RWPE1 (cell line): ENCODE measurements around the gene MIPEP.

Source experiments
- CTCF ChIA-PET: fragments of 350-600 bp; sonication (Branson Sonifier 250); formaldehyde crosslinking; extraction: SDS; loops from one replicate; lab custom pipeline; 2021; lab: Yijun Ruan, JAX
- POLR2A ChIA-PET: fragments of 400-600 bp; formaldehyde crosslinking; extraction: SDS; loops from one replicate; lab custom pipeline; 2020; ENCODE audit warnings: antibody characterized with exemption; ENCODE audit not compliant: low non-redundant PET; lab: Yijun Ruan, JAX
- DNase-seq: peaks from one replicate; pipeline ENCODE4 v3.0.0; 2012; ENCODE audit warnings: low spot score
- H3K27ac ChIP-seq: fragments of 450-650 bp; 2 replicates; pipeline ENCODE4 v1.5.1; 2017
- CTCF ChIP-seq: fragments of 450-650 bp; conservative IDR thresholded peaks from 2 replicates; pipeline ENCODE4 v1.5.1; 2017; ENCODE audit warnings: low read depth, mild to moderate bottlenecking

MIPEP gene

GRCh38 chr13:23871616-23872220 lies 17.5 kb downstream of the MIPEP start:
- ChIA-PET POLR2A (no interaction called here), CTCF (no interaction called here)
- DNase-seq = peak; percentile 52
- H3K27ac ChIP-seq = no peak overlapping the region
- TF ChIP-seq CTCF = peak; percentile 64

GRCh38 chr13:23870356-23871140 lies 18.7 kb downstream of the MIPEP start:
- TF ChIP-seq CTCF = no peak
- peak overlapping the region; percentile 35 for H3K27ac ChIP-seq
- no peak for DNase-seq
- ChIA-PET POLR2A (no interaction called here), CTCF (interaction anchor here (0.6 to 0.7 kb wide), 3 partner anchors 15 to 355 kb away, joined by 3 to 4 read pairs (median 3); no protein-coding TSS in a partner anchor)

GRCh38 chr13:23868521-23868920 lies 20.7 kb downstream of the MIPEP start:
- peak overlapping the region; percentile 64 for H3K27ac ChIP-seq
- no peak for TF ChIP-seq CTCF
- ChIA-PET POLR2A (interaction anchor here (1.0 kb wide), 1 partner anchor 20 kb away, joined by 3 read pairs; no protein-coding TSS in a partner anchor), CTCF (no interaction called here)
- DNase-seq = peak; percentile 59

- no peak for TF ChIP-seq CTCF
- CTCF ChIA-PET = interaction anchor here (0.6 kb wide), 1 partner anchor 22 kb away, joined by 3 read pairs; no protein-coding TSS in a partner anchor
- POLR2A ChIA-PET = no interaction called here
- no peak overlapping the region for H3K27ac ChIP-seq
- DNase-seq = no peak
Observed at GRCh38 chr13:23867027-23867491, 22.1 kb downstream of the MIPEP start.

- ChIA-PET CTCF (no interaction called here), POLR2A (no interaction called here)
- H3K27ac ChIP-seq = no peak overlapping the region
- no peak for DNase-seq
- no peak for TF ChIP-seq CTCF
Observed at GRCh38 chr13:23866420-23867026, 22.7 kb downstream of the MIPEP start.

- CTCF ChIA-PET = no interaction called here
Observed at GRCh38 chr13:23865906-23866305, 23.3 kb downstream of the MIPEP start.

More at GRCh38 chr13:23865906-23866305, 23.3 kb downstream of the MIPEP start:
- TF ChIP-seq CTCF = no peak
- no peak for DNase-seq
- POLR2A ChIA-PET = no interaction called here
- H3K27ac ChIP-seq = no peak overlapping the region
